Bronchial epithelial cell (primary cell): ENCODE data around the gene SLC22A5. TPM values are rescaled to one million over a fixed set of nuclear protein-coding genes. Genes with fewer than 3 reads are reported as not detected.
A peak's percentile ranks its signal among the peaks of the same experiment; 100 is the strongest.

Source experiments
- DNase-seq: peaks from one replicate; pipeline ENCODE4 v3.0.0-alpha.2; 2010; ENCODE audit warnings: low read depth
- FAIRE-seq: peaks from 2 replicates; lab custom pipeline; 2011; peaks lifted over from hg19 to GRCh38; lab: Jason Lieb, UNC
- H3K27me3 ChIP-seq: 2 replicates; pipeline ENCODE4 v1.5.1; 2011; ENCODE audit warnings: low read length; ENCODE audit not compliant: control insufficient read depth, insufficient read depth
- H3K36me3 ChIP-seq: 2 replicates; pipeline ENCODE4 v1.5.1; 2011; ENCODE audit warnings: low read length; ENCODE audit not compliant: control insufficient read depth, insufficient read depth
- H3K4me3 ChIP-seq: 2 replicates; pipeline ENCODE4 v1.5.1; 2011; ENCODE audit warnings: mild to moderate bottlenecking, low read depth, low read length, control low read depth
- CTCF ChIP-seq: IDR thresholded peaks from 2 replicates; pipeline ENCODE4 v1.5.1; 2011; ENCODE audit warnings: mild to moderate bottlenecking, moderate library complexity, low read length, control low read depth, inconsistent platforms; ENCODE audit not compliant: insufficient read depth, severe bottlenecking
- total RNA-seq: library from RNA; depleted of rRNA; stranded (reverse); fragments of >200 nt; gene quantifications from 2 replicates; pipeline ENCODE4 v1.2.1, GENCODE V29; 2014

SLC22A5 gene
- total RNA-seq, 1 donor from 2014 or later = 7.1 TPM

DNA sequence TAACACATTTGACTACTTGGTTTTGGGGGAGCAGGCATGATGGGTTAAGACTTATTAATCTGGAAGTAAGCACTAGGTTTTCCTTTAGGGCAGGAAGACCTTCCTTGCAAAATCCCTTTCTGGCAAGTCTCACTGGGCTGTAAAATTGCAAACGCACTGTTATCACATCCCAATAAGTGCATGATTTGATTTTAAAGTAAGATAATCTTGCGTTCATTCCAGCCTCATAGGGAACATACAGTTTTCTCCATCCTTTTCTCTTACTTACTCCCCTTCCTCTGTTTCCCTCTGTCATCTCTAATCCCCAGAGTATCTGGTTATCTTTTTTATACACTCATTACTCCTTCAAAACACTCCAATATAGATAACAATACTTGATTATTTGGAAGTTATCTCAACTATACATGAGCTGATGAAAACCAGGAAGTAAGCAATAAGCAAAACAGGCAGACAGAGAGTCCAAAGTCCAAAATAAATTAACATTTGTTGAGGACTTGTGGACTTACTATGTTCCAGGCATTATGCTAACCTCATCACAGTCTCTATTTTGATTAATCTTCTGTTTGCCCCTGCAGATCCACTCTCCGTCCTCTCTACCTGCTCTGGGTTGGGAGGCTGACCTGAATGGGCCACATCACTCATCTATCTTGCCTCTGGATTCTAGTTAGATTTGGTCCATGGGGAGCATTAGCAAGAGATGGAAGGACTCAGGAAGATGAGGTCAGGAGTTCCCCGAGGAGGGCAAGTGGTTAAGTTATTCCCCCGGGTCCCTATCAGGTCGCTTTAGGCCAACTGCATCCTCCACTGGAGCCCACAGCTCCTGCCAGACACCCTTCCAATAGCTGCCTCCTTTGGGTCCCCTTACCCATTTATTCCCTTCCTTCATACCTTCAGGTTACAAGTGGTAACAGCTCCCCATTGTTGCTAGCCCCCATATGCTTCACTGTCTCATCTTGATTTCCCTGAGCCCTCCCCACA lies 60.2 kb downstream of the SLC22A5 start:
- DNase-seq = no peak
- no peak for FAIRE-seq

GRCh38 chr5:132430746-132431145 lies 61.2 kb downstream of the SLC22A5 start:
- H3K36me3 ChIP-seq = no peaks in the 10 kb centered on the region
- FAIRE-seq (no peak), DNase-seq (no peak)
- TF ChIP-seq CTCF = no peak
- no peak overlapping the region for H3K4me3 ChIP-seq
- no peaks in the 10 kb centered on the region for H3K27me3 ChIP-seq

More for the DNA sequence above, 60.2 kb downstream of the SLC22A5 start:
- H3K36me3 ChIP-seq = no peaks in the 10 kb centered on the region
- no peaks in the 10 kb centered on the region for H3K27me3 ChIP-seq
- H3K4me3 ChIP-seq = no peak overlapping the region
- no peak for TF ChIP-seq CTCF

- Histone ChIP-seq H3K27me3 (no peaks in the 10 kb centered on the region), H3K4me3 (no peak overlapping the region), H3K36me3 (no peaks in the 10 kb centered on the region)
- no peak for FAIRE-seq
- no peak for DNase-seq
- TF ChIP-seq CTCF = no peak
These were observed 62.1 kb downstream of the SLC22A5 start for GRCh38 chr5:132431632-132432031.

- DNase-seq = no peak
- no peaks in the 10 kb centered on the region for H3K27me3 ChIP-seq
- no peak for TF ChIP-seq CTCF
These were observed 63.6 kb downstream of the SLC22A5 start for GRCh38 chr5:132433141-132433540.

GRCh38 chr5:132434416-132435286 lies 65.1 kb downstream of the SLC22A5 start:
- H3K36me3 ChIP-seq = no peaks in the 10 kb centered on the region
- TF ChIP-seq CTCF = no peak
- no peaks in the 10 kb centered on the region for H3K27me3 ChIP-seq
- FAIRE-seq = peak; percentile 58
- DNase-seq = no peak
- H3K4me3 ChIP-seq = no peak overlapping the region

More at GRCh38 chr5:132433141-132433540, 63.6 kb downstream of the SLC22A5 start:
- no peak overlapping the region for H3K4me3 ChIP-seq
- FAIRE-seq = no peak
- no peaks in the 10 kb centered on the region for H3K36me3 ChIP-seq
